GM18868 (cell line): ENCODE data around the gene MCTP1.
"Not testable (repeated sequence)": the region's sequence is repeated elsewhere in the genome, so short reads cannot be mapped to it uniquely, and the experiment has no call there.

ENCODE experiments used
- ATAC-seq: cut with Tn5 transposase; IDR thresholded peaks from one replicate; pipeline ENCODE4 v1.9.1; 2021; ENCODE audit warnings: mild to moderate bottlenecking, moderate library complexity; ENCODE audit not compliant: unreplicated experiment

Gene MCTP1

GRCh38 chr5:95035891-95036685, 248.8 kb downstream of the MCTP1 start:
- peak; percentile 76 for ATAC-seq

GRCh38 chr5:95032801-95033200, 252.1 kb downstream of the MCTP1 start:
- ATAC-seq: no peak

GRCh38 chr5:95029569-95030366, 255.1 kb downstream of the MCTP1 start:
- peak; percentile 56 for ATAC-seq

GRCh38 chr5:95027775-95028174, 257.1 kb downstream of the MCTP1 start:
- ATAC-seq: peak; percentile 18

- peak; percentile 21 for ATAC-seq
Measured at GRCh38 chr5:95027151-95027721, 257.7 kb downstream of the MCTP1 start.

- ATAC-seq: peak; percentile 24
Measured at GRCh38 chr5:95026718-95027117, 258.2 kb downstream of the MCTP1 start.

- peak; percentile 84 for ATAC-seq
Measured at GRCh38 chr5:95022967-95023695, 261.8 kb downstream of the MCTP1 start.

GRCh38 chr5:95020345-95020744, 264.5 kb downstream of the MCTP1 start:
- no peak for ATAC-seq

GRCh38 chr5:95018946-95019345, 265.9 kb downstream of the MCTP1 start:
- no peak for ATAC-seq

GRCh38 chr5:95018511-95018910, 266.4 kb downstream of the MCTP1 start:
- no peak for ATAC-seq

- no peak for ATAC-seq
Measured at GRCh38 chr5:95009812-95010211, 275.1 kb downstream of the MCTP1 start.

GRCh38 chr5:95007921-95008597, 276.8 kb downstream of the MCTP1 start:
- peak; percentile 82 for ATAC-seq

GRCh38 chr5:95005811-95006210, 279.1 kb downstream of the MCTP1 start:
- no peak for ATAC-seq

GRCh38 chr5:94998670-94999069, 286.2 kb downstream of the MCTP1 start:
- ATAC-seq: no peak

GRCh38 chr5:94994537-94994936, 290.4 kb downstream of the MCTP1 start:
- not testable (repeated sequence) for ATAC-seq

- no peak for ATAC-seq
Measured at GRCh38 chr5:94993491-94993890, 291.4 kb downstream of the MCTP1 start.

GRCh38 chr5:94992325-94992724, 292.6 kb downstream of the MCTP1 start:
- ATAC-seq: peak; percentile 74

GRCh38 chr5:94983861-94984535, 300.9 kb downstream of the MCTP1 start:
- ATAC-seq: no peak

- no peak for ATAC-seq
Measured at GRCh38 chr5:94977437-94977836, 307.5 kb downstream of the MCTP1 start.

GRCh38 chr5:94976853-94977252, 308.0 kb downstream of the MCTP1 start:
- no peak for ATAC-seq
